HCT116 (cell line): Measurements from ENCODE around the gene HBG1. TPM values are rescaled to one million over a fixed set of nuclear protein-coding genes. Genes with fewer than 3 reads are reported as not detected.
"Not testable (repeated sequence)": the region's sequence is repeated elsewhere in the genome, so short reads cannot be mapped to it uniquely, and the experiment has no call there.

ENCODE experiments used
- ATAC-seq: fragments of 200-7000 bp; cut with Tn5 transposase; 2 replicates; pipeline ENCODE4 v1.9.1; 2020; ENCODE audit warnings: mild to moderate bottlenecking, moderate library complexity
- BruUV-seq: library from RNA; stranded (reverse); fragments of 400-500 nt; replicated peaks from 2 replicates; lab custom pipeline; 2021; lab: Mats Ljungman, UMichigan
- CTCF ChIA-PET: fragments of 300-600 bp; sonication (Branson Sonifier 250); formaldehyde crosslinking; loops from one replicate; lab custom pipeline; 2021; ENCODE audit warnings: antibody characterized with exemption; lab: Charles Lee
- POLR2A ChIA-PET: fragments of 300-600, 350-600 bp; sonication (Branson Sonifier 250); formaldehyde crosslinking; loops from one replicate; lab custom pipeline; 2021; ENCODE audit warnings: antibody characterized with exemption; lab: Charles Lee
- RAD21 ChIA-PET, 2 experiments: fragments of 300-600 bp; sonication (Branson Sonifier 250); formaldehyde crosslinking; loops; one replicate each; lab custom pipeline; 2023; ENCODE audit warnings: low total read pairs in 2 of 2; ENCODE audit not compliant: uncharacterized antibody in 2 of 2, unreplicated experiment in 2 of 2, low non-redundant PET in 1 of 2; lab: Charles Lee
- DNase-seq: peaks from one replicate; pipeline ENCODE4 v3.0.0-alpha.2; 2010; ENCODE audit warnings: low read depth, low spot score
- H2AFZ ChIP-seq: fragments of 200-600 bp; shearing (Covaris generic), sonication (generic); 2 replicates; pipeline ENCODE4 v1.6.1; 2017; ENCODE audit warnings: low read depth, mixed run types, mixed read lengths, antibody characterized with exemption, low read length; ENCODE audit not compliant: poor library complexity, severe bottlenecking
- H3K27ac ChIP-seq: 2 replicates; pipeline ENCODE4 v1.5.1; 2012; ENCODE audit warnings: low read depth, low read length
- H3K27me3 ChIP-seq: fragments of 200-600 bp; sonication (generic); 2 replicates; pipeline ENCODE4 v1.6.1; 2016; ENCODE audit warnings: mixed run types, low read length, mixed read lengths; ENCODE audit not compliant: insufficient read depth
- H3K36me3 ChIP-seq, 2 experiments: fragments of 200-500 bp in 1 of 2; fragments of 200-600 bp in 1 of 2; sonication (Bioruptor generic) in 1 of 2; sonication (generic) in 1 of 2; 2 replicates each; pipeline versions ENCODE4 v1.5.1 to v1.6.1; 2014 to 2016; ENCODE audit warnings: low read length in 2 of 2, inconsistent platforms in 1 of 2, mixed read lengths in 1 of 2, mixed run types in 1 of 2; ENCODE audit not compliant: insufficient read depth in 2 of 2, control insufficient read depth in 1 of 2
- H3K4me1 ChIP-seq, 2 experiments: fragments of 200-600 bp in 1 of 2; sonication (generic) in 1 of 2; 2 replicates each; pipeline versions ENCODE4 v1.5.1 to v1.6.1; 2012 to 2017; ENCODE audit warnings: low read length in 2 of 2, inconsistent platforms in 1 of 2, mild to moderate bottlenecking in 1 of 2, mixed read lengths in 1 of 2, mixed run types in 1 of 2, moderate library complexity in 1 of 2; ENCODE audit not compliant: insufficient read depth in 2 of 2, control insufficient read depth in 1 of 2
- H3K4me2 ChIP-seq: fragments of 200-600 bp; sonication (generic); 2 replicates; pipeline ENCODE4 v1.6.1; 2017; ENCODE audit warnings: mixed run types, low read length, mixed read lengths
- H3K4me3 ChIP-seq, 2 experiments: fragments of 200-600 bp in 1 of 2; sonication (generic) in 1 of 2; replicated peaks in 1 of 2; 2 replicates each; pipeline ENCODE4 v1.5.1; 2011 to 2016; ENCODE audit warnings: low read length in 2 of 2, control low read depth in 1 of 2, low read depth in 1 of 2, mild to moderate bottlenecking in 1 of 2, mixed read lengths in 1 of 2, mixed run types in 1 of 2
- H3K79me2 ChIP-seq: fragments of 200-600 bp; sonication (generic); 2 replicates; pipeline ENCODE4 v1.6.1; 2017; ENCODE audit warnings: mild to moderate bottlenecking, mixed run types, low read length, moderate library complexity, mixed read lengths; ENCODE audit not compliant: insufficient read depth
- H3K9ac ChIP-seq: fragments of 200-600 bp; sonication (generic); 2 replicates; pipeline ENCODE4 v1.6.1; 2016; ENCODE audit warnings: low read length, mixed read lengths
- H3K9me2 ChIP-seq: fragments of 200-600 bp; sonication (generic), shearing (Covaris generic); 2 replicates; pipeline ENCODE4 v1.6.1; 2017; ENCODE audit warnings: mixed run types, mild to moderate bottlenecking, moderate library complexity; ENCODE audit not compliant: insufficient read depth
- H3K9me3 ChIP-seq, 2 experiments: fragments of 200-500 bp in 1 of 2; fragments of 200-600 bp in 1 of 2; sonication (Bioruptor generic) in 1 of 2; sonication (generic) in 1 of 2; 2 replicates each; pipeline ENCODE4 v1.6.1; 2014 to 2017; ENCODE audit warnings: low read length in 2 of 2, mixed read lengths in 2 of 2, inconsistent platforms in 1 of 2, low read depth in 1 of 2, mild to moderate bottlenecking in 1 of 2, mixed run types in 1 of 2, moderate library complexity in 1 of 2; ENCODE audit not compliant: control insufficient read depth in 1 of 2, insufficient read depth in 1 of 2
- H4K20me1 ChIP-seq: fragments of 200-600 bp; sonication (generic), shearing (Covaris generic); 2 replicates; pipeline ENCODE4 v1.6.1; 2017; ENCODE audit warnings: mixed run types, mild to moderate bottlenecking, moderate library complexity; ENCODE audit not compliant: insufficient read depth
- CBX3 ChIP-seq: IDR thresholded peaks from 2 replicates; pipeline ENCODE4 v1.6.1; 2012; ENCODE audit warnings: low read depth
- CEBPB ChIP-seq: IDR thresholded peaks from 2 replicates; pipeline ENCODE4 v1.6.1; 2012; ENCODE audit warnings: low read depth
- EGR1 ChIP-seq: IDR thresholded peaks from 2 replicates; pipeline ENCODE4 v1.6.1; 2012; ENCODE audit warnings: low read depth
- EZH2 ChIP-seq: fragments of 200-600 bp; sonication (generic); IDR thresholded peaks from 2 replicates; pipeline ENCODE4 v1.6.1; 2017; ENCODE audit warnings: antibody characterized with exemption, mixed run types
- POLR2A ChIP-seq: IDR thresholded peaks from 2 replicates; pipeline ENCODE4 v1.7.0; 2011; ENCODE audit warnings: borderline replicate concordance; ENCODE audit not compliant: insufficient read depth, insufficient read length; ENCODE audit errors: extremely low read depth
- REST ChIP-seq: IDR thresholded peaks from 2 replicates; pipeline ENCODE4 v1.6.1; 2012; ENCODE audit warnings: low read depth
- SIN3A ChIP-seq: IDR thresholded peaks from 2 replicates; pipeline ENCODE4 v1.6.1; 2012; ENCODE audit warnings: low read depth
- SRF ChIP-seq: IDR thresholded peaks from 2 replicates; pipeline ENCODE4 v1.6.1; 2012; ENCODE audit warnings: low read depth
- TCF7L2 ChIP-seq: IDR thresholded peaks from 2 replicates; pipeline ENCODE4 v1.7.0; 2011; ENCODE audit warnings: borderline replicate concordance, inconsistent platforms; ENCODE audit not compliant: insufficient read depth, insufficient read length; ENCODE audit errors: extremely low read depth
- ZBTB33 ChIP-seq: IDR thresholded peaks from 2 replicates; pipeline ENCODE4 v1.6.1; 2011; ENCODE audit warnings: mild to moderate bottlenecking, low read length, moderate library complexity; ENCODE audit not compliant: insufficient replicate concordance; ENCODE audit errors: extremely low read depth
- ZFX ChIP-seq: fragments of 450-650 bp; IDR thresholded peaks from 2 replicates; pipeline ENCODE4 v1.6.1; 2017
- intact Hi-C: fragments of 100-400 bp; cut with micrococcal nuclease; formaldehyde crosslinking; loops from 2 replicates; pipeline ENCODE4 v1.10.0; 2022
- total RNA-seq: library from RNA; stranded (reverse); gene quantifications from one replicate; pipeline ENCODE4 v1.2.1, GENCODE V29; 2021; ENCODE audit not compliant: unreplicated experiment

HBG1 gene
- total RNA-seq, 1 experiment from 2014 or later: 3.6 TPM

- H3K9me2 ChIP-seq, H3K27ac ChIP-seq, DNase-seq, CTCF ChIA-PET, H3K36me3 ChIP-seq, H3K9ac ChIP-seq, RAD21 ChIA-PET, H2AFZ ChIP-seq, ATAC-seq, POLR2A ChIA-PET, H3K4me1 ChIP-seq, H3K9me3 ChIP-seq, H3K4me2 ChIP-seq, H4K20me1 ChIP-seq, H3K79me2 ChIP-seq, H3K4me3 ChIP-seq, H3K27me3 ChIP-seq, BruUV-seq: not testable (repeated sequence)
- intact Hi-C loops: loop anchor here (5.0 kb wide), 3 partner anchors 172 to 667 kb away; partner anchors contain the start of gene OR52N2
Measured at GRCh38 chr11:5294342-5294995, 44.8 kb upstream of the HBG1 start.

- Histone ChIP-seq H3K27me3 (no peaks in the 10 kb centered on the region), H3K9me3 (no peaks in the 10 kb centered on the region), H2AFZ (no peak overlapping the region), H3K4me2 (no peak overlapping the region), H3K4me1 (peaks cover 0 to 5% of the 10 kb centered on the region in 2 experiments; a peak in 1 of 4 replicates), H4K20me1 (no peaks in the 10 kb centered on the region; the same call in 1 of the 2 replicates), H3K9ac (no peak overlapping the region), H3K9me2 (no peaks in the 10 kb centered on the region), H3K79me2 (no peaks in the 10 kb centered on the region), H3K4me3 (no peak overlapping the region), H3K27ac (no peak overlapping the region), H3K36me3 (peaks cover 0 to 3% of the 10 kb centered on the region in 2 experiments; a peak in 1 of 4 replicates)
- TF ChIP-seq CEBPB (no peak), POLR2A (no peak), EGR1 (no peak), ZFX (no peak), SIN3A (no peak), TCF7L2 (no peak), ZBTB33 (no peak), CBX3 (no peak), SRF (no peak), EZH2 (no peak), REST (no peak)
- POLR2A ChIA-PET: no interaction called here
- CTCF ChIA-PET: no interaction called here
- BruUV-seq: no TSS peak
- intact Hi-C loops: loop anchor here (5.0 kb wide), 3 partner anchors 171 to 666 kb away; partner anchors contain the start of gene OR52N2
- RAD21 ChIA-PET: no interaction called here
- DNase-seq (no peak), ATAC-seq (no peak)
Measured at GRCh38 chr11:5293028-5293427, 43.4 kb upstream of the HBG1 start.
